Ovary (tissue), 9 donors: Measurements from ENCODE around the gene LEF1. TPM values are rescaled to one million over a fixed set of nuclear protein-coding genes. Genes with fewer than 3 reads are reported as not detected.

Source experiments
- DNase-seq, 5 donors: peaks; one replicate each; pipeline ENCODE4 v3.0.0-alpha.2; 2019 to 2020
- H3K27ac ChIP-seq, 2 donors: fragments of 200-600 bp; one replicate each; pipeline versions ENCODE4 v1.5.1 to v1.8.0; 2019 to 2022
- H3K27me3 ChIP-seq: fragments of 200-600 bp; one replicate; pipeline ENCODE4 v1.8.0; 2022
- H3K36me3 ChIP-seq: fragments of 200-600 bp; sonication (generic); one replicate; pipeline ENCODE4 v1.5.1; 2019
- H3K4me1 ChIP-seq: one replicate; pipeline ENCODE4 v1.8.1; 2013; ENCODE audit warnings: mild to moderate bottlenecking, moderate library complexity; ENCODE audit not compliant: insufficient read depth
- H3K4me3 ChIP-seq: fragments of 200-600 bp; sonication (generic); one replicate; pipeline ENCODE4 v1.5.1; 2017
- H3K9me3 ChIP-seq, 2 donors: fragments of 200-600 bp in 1 of 2; sonication (generic) in 1 of 2; one replicate each; pipeline versions ENCODE4 v1.5.1 to v1.8.1; 2013 to 2019; ENCODE audit warnings: mild to moderate bottlenecking in 1 of 2, moderate library complexity in 1 of 2
- EP300 ChIP-seq: sonication (generic); formaldehyde crosslinking; IDR thresholded peaks from one replicate; pipeline ENCODE4 v1.6.1; 2017; ENCODE audit warnings: antibody characterized with exemption
- POLR2A ChIP-seq: fragments of 450-650 bp; IDR thresholded peaks from one replicate; pipeline ENCODE4 v1.6.1; 2017; ENCODE audit warnings: antibody characterized with exemption, mild to moderate bottlenecking, moderate library complexity
- WGBS, 3 donors: extraction: QIAGEN DNeasy Blood & Tissue Kit in 1 of 3; methylation state at CpG; one replicate each; pipeline versions ENCODE4 v1.1.5 to v1.1.7; 2013 to 2017; 5-methylcytosine and 5-hydroxymethylcytosine counted together
- intact Hi-C, 4 donors: fragments of 100-400 bp; cut with DNase I; formaldehyde crosslinking; loops; one replicate each; pipeline versions ENCODE4 v1.11.0 to v1.15.1; 2022 to 2023
- polyA plus RNA-seq, 2 donors: library from polyadenylated mRNA; stranded (reverse); fragments of 200-250 nt in 1 of 2; fragments of 350-450 nt in 1 of 2; fragmentation: Illumina TruSeq in 1 of 2; extraction: RNeasy Lipid Tissue Mini Kit (QIAGEN cat#74804) in 1 of 2; gene quantifications; one replicate each; pipeline ENCODE4 v1.2.3, GENCODE V29; 2013 to 2014
- total RNA-seq, 7 donors: library from RNA; depleted of rRNA in 2 of 7; stranded (reverse); fragments of >200 nt in 2 of 7; fragmentation: NEBNext Ultra II Directional in 3 of 7; extraction: Animal tissue kit (Norgen Biotek cat#: 25700) in 3 of 7; gene quantifications; one replicate each; pipeline versions ENCODE4 v1.1.0 to v1.2.4, GENCODE V29; 2016 to 2023
- TF ChIP-seq, protein P1 (sequence below), 3 donors: fragments of 450-650 bp in 2 of 3; fragments of 200-600 bp in 1 of 3; IDR thresholded peaks; one replicate each; pipeline versions ENCODE4 v1.5.1 to v1.8.0; 2016 to 2022; ENCODE audit warnings: antibody characterized with exemption in 3 of 3, mild to moderate bottlenecking in 1 of 3
- donor health status: DM: no; HTN: no; CAD: no; lungs with moderate emphysema.
- donor health status: DM: no; HTN: no; CAD: no.
- donor health status: Bipolar disorder and iron deficiency.
- donor health status: DM: yes; HTN: yes; CAD: no.
- donor health status: DM: no; HTN: no; CAD: no.
- donor health status: DM: yes; HTN: yes; CAD: no.

The LEF1 gene
- total and polyA plus RNA-seq, 9 donors = 1.8 to 30.1 (median 6.0) TPM

DNA sequence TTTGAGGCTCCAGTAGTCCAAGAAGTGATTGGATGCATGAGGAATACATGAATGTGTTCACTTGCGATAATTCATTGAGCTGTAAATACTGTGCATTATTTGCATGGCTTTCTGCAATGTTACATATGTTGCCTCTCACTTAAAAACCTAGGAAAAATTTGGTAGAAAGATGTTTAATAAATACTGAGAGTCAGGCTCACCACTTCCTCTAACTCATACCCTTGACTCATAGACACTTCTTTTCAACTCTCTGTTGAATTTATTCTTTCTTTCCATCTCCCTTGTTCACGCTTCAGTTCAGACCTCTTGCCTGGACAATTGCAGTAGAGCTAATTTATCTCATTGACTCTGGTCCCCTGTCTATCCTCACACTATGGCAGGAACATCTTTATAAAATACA, 35.8 kb upstream of the LEF1 start:
- Histone ChIP-seq H3K4me3 (no peak overlapping the region), H3K27me3 (no peaks in the 10 kb centered on the region), H3K4me1 (no peaks in the 10 kb centered on the region), H3K27ac (no peak overlapping the region), H3K36me3 (no peaks in the 10 kb centered on the region), H3K9me3 (no peaks in the 10 kb centered on the region)
- WGBS, 3 donors = 93 to 97% (median 93%) methylated on average over 2 of the region's 2 CpGs
- intact Hi-C loops = no loop called here
- DNase-seq = no peak
- TF ChIP-seq, protein P1, sequence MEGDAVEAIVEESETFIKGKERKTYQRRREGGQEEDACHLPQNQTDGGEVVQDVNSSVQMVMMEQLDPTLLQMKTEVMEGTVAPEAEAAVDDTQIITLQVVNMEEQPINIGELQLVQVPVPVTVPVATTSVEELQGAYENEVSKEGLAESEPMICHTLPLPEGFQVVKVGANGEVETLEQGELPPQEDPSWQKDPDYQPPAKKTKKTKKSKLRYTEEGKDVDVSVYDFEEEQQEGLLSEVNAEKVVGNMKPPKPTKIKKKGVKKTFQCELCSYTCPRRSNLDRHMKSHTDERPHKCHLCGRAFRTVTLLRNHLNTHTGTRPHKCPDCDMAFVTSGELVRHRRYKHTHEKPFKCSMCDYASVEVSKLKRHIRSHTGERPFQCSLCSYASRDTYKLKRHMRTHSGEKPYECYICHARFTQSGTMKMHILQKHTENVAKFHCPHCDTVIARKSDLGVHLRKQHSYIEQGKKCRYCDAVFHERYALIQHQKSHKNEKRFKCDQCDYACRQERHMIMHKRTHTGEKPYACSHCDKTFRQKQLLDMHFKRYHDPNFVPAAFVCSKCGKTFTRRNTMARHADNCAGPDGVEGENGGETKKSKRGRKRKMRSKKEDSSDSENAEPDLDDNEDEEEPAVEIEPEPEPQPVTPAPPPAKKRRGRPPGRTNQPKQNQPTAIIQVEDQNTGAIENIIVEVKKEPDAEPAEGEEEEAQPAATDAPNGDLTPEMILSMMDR (IDR thresholded peaks at IDR 0.05) = no peak
- no peak for TF ChIP-seq EP300
- TF ChIP-seq POLR2A = no peak

DNA sequence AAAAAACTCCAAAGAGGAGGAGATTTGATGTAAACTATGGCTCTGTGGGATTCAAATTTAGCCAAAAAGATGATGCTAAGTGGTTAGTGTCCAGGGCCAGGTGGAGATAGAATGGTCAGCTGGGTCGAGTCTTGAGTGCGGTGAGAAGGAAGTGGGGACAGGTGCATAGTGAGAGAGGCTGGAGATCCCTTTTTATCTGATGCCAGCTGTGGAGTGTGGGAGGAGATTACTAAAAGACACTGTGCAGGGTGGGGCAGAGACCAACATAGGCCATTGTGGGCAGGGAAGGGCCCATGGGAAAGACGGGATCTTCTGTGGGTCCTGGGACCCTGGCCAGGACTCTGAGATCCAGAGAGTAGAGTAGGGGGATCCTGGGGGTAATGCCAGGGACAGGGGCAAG, 34.6 kb upstream of the LEF1 start:
- H3K9me3 ChIP-seq = no peaks in the 10 kb centered on the region
- no peaks in the 10 kb centered on the region for H3K4me1 ChIP-seq
- 83 to 87% (median 85%) methylated on average over 3 of the region's 3 CpGs for WGBS, 3 donors
- TF ChIP-seq POLR2A (no peak), EP300 (no peak)
- TF ChIP-seq, protein P1 (IDR thresholded peaks at IDR 0.05) = no peak
- no peak overlapping the region for H3K4me3 ChIP-seq
- H3K27ac ChIP-seq = no peak overlapping the region
- DNase-seq = no peak
- no peaks in the 10 kb centered on the region for H3K36me3 ChIP-seq
- no peaks in the 10 kb centered on the region for H3K27me3 ChIP-seq
- intact Hi-C loops = no loop called here

DNA sequence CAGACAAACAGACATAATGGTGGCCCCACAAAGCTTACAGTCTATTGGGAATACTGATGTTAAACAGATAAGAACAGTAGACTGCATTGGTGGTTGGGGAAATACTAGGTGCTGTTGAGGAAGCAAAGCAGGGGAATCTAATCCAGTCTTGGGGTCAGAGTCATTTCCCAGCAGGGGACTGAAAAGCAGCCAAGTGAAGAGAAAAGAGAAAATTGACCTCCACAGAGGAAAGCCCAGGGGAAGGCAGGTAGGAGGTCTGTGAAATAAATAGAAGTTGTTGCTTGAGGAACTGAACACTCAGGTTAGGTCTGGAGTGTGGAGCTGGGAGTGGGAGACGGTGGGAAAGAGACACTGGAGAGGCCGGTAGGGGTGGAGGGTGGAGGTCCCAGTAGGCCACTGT, 33.0 kb upstream of the LEF1 start:
- WGBS, 3 donors = 92 to 97% (median 95%) methylated on average over 2 of the region's 2 CpGs
- no peak for DNase-seq
- intact Hi-C loops = no loop called here
- H3K4me3 ChIP-seq = no peak overlapping the region
- TF ChIP-seq, protein P1 (IDR thresholded peaks at IDR 0.05) = no peak
- no peak for TF ChIP-seq POLR2A
- no peaks in the 10 kb centered on the region for H3K4me1 ChIP-seq
- no peak overlapping the region for H3K27ac ChIP-seq
- H3K36me3 ChIP-seq = no peaks in the 10 kb centered on the region
- H3K9me3 ChIP-seq = no peaks in the 10 kb centered on the region
- H3K27me3 ChIP-seq = no peaks in the 10 kb centered on the region

DNA sequence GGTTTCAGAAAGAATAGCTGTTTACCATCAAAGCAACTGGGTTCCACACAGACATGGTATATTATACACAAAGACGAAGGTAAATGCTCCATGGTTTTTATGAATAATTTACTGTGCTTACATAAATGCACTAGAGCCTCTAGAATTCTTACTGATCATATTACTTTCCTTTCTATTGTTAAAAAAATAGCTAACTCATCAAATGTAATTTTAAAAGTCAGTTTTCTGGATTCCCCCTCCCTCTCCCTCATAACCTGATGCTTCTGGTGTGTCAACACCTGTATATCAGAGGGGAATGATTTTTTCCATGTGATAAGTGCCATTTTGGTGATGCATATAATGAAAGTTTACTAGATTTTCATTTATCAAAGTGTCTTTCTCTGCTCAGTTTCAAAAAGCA, 31.1 kb upstream of the LEF1 start:
- intact Hi-C loops = no loop called here
- no peaks in the 10 kb centered on the region for H3K27me3 ChIP-seq
- WGBS, 3 donors = 69 to 80% (median 74%) methylated on average over 1 of the region's 1 CpG

More for the DNA sequence above, 31.1 kb upstream of the LEF1 start:
- no peaks in the 10 kb centered on the region for H3K9me3 ChIP-seq
- DNase-seq = no peak
- no peaks in the 10 kb centered on the region for H3K36me3 ChIP-seq
- no peaks in the 10 kb centered on the region for H3K4me1 ChIP-seq
- TF ChIP-seq EP300 = no peak
- TF ChIP-seq POLR2A = no peak
- TF ChIP-seq, protein P1 (IDR thresholded peaks at IDR 0.05) = no peak
- H3K4me3 ChIP-seq = no peak overlapping the region
- no peak overlapping the region for H3K27ac ChIP-seq
